ENCODE results near the gene PCDH9.

The PCDH9 gene

DNA sequence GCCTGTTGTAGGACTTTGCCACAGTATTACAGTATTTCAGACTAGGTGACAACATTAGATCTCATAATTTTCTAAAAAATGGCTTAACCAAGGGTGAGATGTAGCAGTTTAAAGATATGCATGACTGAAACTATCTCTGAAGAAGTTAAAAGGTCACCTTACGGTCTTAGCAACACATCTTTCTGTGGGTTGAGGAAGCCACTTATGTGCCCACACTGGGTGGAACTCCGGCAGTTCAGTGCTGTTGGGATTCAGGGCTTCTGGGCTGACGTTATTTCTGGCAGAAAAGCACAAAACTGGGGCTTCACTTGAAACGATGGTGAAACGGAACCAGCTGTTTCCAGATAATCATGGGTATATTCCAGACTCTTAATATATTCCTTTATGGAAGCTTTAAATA, 697.3 kb downstream of the PCDH9 start:
- Histone ChIP-seq H3K4me1 (ENCODE audit: control insufficient read depth in 1 of 2, insufficient read depth in 2 of 2, low read length in 2 of 2) (no peaks in the 10 kb centered on the region), H3K27ac (ENCODE audit: low read depth, low read length) (no peak overlapping the region), H3K4ac (ENCODE audit: low read depth, low read length) (no peak overlapping the region), H2BK120ac (ENCODE audit: insufficient read depth, low read length, poor library complexity) (no peak overlapping the region), H2AK5ac (ENCODE audit: low read length) (no peak overlapping the region), H3K23ac (ENCODE audit: low read length) (no peak overlapping the region), H2BK12ac (ENCODE audit: low read length) (no peak overlapping the region), H2AFZ (ENCODE audit: insufficient read depth, low read length, poor library complexity) (no peak overlapping the region), H3K9me3 (ENCODE audit: insufficient read depth, low read depth, low read length) (no peaks in the 10 kb centered on the region), H3K79me2 (ENCODE audit: control insufficient read depth, insufficient read depth, low read length, poor library complexity) (no peaks in the 10 kb centered on the region), H4K12ac (ENCODE audit: low read depth, low read length) (no peak overlapping the region), H3K18ac (ENCODE audit: low read length) (no peak overlapping the region), H3K79me1 (ENCODE audit: low read length) (no peaks in the 10 kb centered on the region), H4K91ac (ENCODE audit: low read depth, low read length) (no peak overlapping the region), H4K8ac (ENCODE audit: low read depth, low read length) (no peak overlapping the region), H3K4me2 (ENCODE audit: low read length) (no peak overlapping the region), H3K9ac (ENCODE audit: low read length) (no peak overlapping the region), H3K4me3 (ENCODE audit: low read depth, low read length) (no peak overlapping the region), H3K27me3 (ENCODE audit: insufficient read depth, low read length) (no peaks in the 10 kb centered on the region), H2BK5ac (ENCODE audit: low read depth, low read length, poor library complexity) (no peak overlapping the region), H3K36me3 (ENCODE audit: control insufficient read depth in 1 of 2, insufficient read depth in 2 of 2, low read length in 2 of 2) (no peaks in the 10 kb centered on the region), H3K14ac (ENCODE audit: low read length) (no peak overlapping the region)
- DNase-seq = no peak
- no CpG with 5 or more reads among the region's 5 CpGs for WGBS (ENCODE audit: extremely low coverage, insufficient coverage, insufficient read length)

DNA sequence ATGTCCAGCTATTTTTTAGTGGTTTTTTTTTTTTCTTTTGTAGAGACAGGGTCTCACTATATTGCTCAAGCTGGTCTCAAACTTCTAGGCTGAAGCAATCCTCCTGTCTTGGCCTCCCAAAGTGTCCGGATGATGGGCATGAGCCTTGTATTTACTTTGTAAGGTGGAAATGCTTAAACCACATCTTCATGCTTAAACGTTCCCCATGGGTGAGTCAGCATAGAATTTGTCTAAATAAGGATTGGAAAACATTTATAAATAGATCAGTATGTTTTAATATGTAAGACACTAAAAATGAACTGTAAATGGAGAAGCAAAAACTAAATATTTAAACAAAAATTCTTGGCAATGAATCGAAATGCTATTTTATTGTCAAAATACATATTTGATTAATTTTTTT, 698.0 kb downstream of the PCDH9 start:
- no peak overlapping the region for H3K18ac ChIP-seq (ENCODE audit: low read length)
- no peak overlapping the region for H2AFZ ChIP-seq (ENCODE audit: insufficient read depth, low read length, poor library complexity)
- H3K79me2 ChIP-seq (ENCODE audit: control insufficient read depth, insufficient read depth, low read length, poor library complexity) = no peaks in the 10 kb centered on the region
- H2BK120ac ChIP-seq (ENCODE audit: insufficient read depth, low read length, poor library complexity) = no peak overlapping the region
- H3K14ac ChIP-seq (ENCODE audit: low read length) = no peak overlapping the region
- H3K36me3 ChIP-seq (ENCODE audit: control insufficient read depth in 1 of 2, insufficient read depth in 2 of 2, low read length in 2 of 2) = no peaks in the 10 kb centered on the region
- no peak overlapping the region for H2BK5ac ChIP-seq (ENCODE audit: low read depth, low read length, poor library complexity)
- no peaks in the 10 kb centered on the region for H3K4me1 ChIP-seq (ENCODE audit: control insufficient read depth in 1 of 2, insufficient read depth in 2 of 2, low read length in 2 of 2)
- no peaks in the 10 kb centered on the region for H3K79me1 ChIP-seq (ENCODE audit: low read length)
- H3K4ac ChIP-seq (ENCODE audit: low read depth, low read length) = no peak overlapping the region
- H3K23ac ChIP-seq (ENCODE audit: low read length) = no peak overlapping the region
- no peak overlapping the region for H3K4me3 ChIP-seq (ENCODE audit: low read depth, low read length)
- DNase-seq = no peak
- no peak overlapping the region for H3K9ac ChIP-seq (ENCODE audit: low read length)
- H2AK5ac ChIP-seq (ENCODE audit: low read length) = no peak overlapping the region
- H2BK12ac ChIP-seq (ENCODE audit: low read length) = no peak overlapping the region
- H4K12ac ChIP-seq (ENCODE audit: low read depth, low read length) = no peak overlapping the region
- H3K9me3 ChIP-seq (ENCODE audit: insufficient read depth, low read depth, low read length) = no peaks in the 10 kb centered on the region
- no CpG with 5 or more reads among the region's 3 CpGs for whole genome bisulfite sequencing (ENCODE audit: extremely low coverage, insufficient coverage, insufficient read length)
- H4K8ac ChIP-seq (ENCODE audit: low read depth, low read length) = no peak overlapping the region
- no peak overlapping the region for H3K4me2 ChIP-seq (ENCODE audit: low read length)
- no peaks in the 10 kb centered on the region for H3K27me3 ChIP-seq (ENCODE audit: insufficient read depth, low read length)
- no peak overlapping the region for H3K27ac ChIP-seq (ENCODE audit: low read depth, low read length)
- H4K91ac ChIP-seq (ENCODE audit: low read depth, low read length) = no peak overlapping the region

DNA sequence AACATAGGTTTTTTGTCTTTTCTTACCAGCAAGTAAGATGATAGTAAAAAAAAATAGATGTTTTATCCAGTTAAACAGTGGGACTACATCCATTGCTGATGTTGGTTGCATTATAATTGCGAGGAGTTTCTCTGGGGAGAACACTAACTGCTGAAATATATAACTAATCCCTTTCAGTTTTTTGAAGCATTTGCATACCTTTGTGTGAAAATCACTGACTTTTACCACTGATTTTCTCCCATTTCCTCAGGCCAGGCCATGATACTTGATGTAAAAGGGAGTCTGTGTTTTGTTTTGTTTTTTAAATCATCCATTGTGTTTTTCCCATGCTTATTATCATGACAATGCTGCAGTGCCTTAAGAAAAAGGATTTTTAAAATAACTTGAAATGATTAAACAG, 699.5 kb downstream of the PCDH9 start:
- H4K91ac ChIP-seq (ENCODE audit: low read depth, low read length) = no peak overlapping the region
- no peak overlapping the region for H4K8ac ChIP-seq (ENCODE audit: low read depth, low read length)
- no peaks in the 10 kb centered on the region for H3K79me2 ChIP-seq (ENCODE audit: control insufficient read depth, insufficient read depth, low read length, poor library complexity)
- no peak overlapping the region for H3K4me2 ChIP-seq (ENCODE audit: low read length)
- no peak overlapping the region for H3K14ac ChIP-seq (ENCODE audit: low read length)
- H3K23ac ChIP-seq (ENCODE audit: low read length) = no peak overlapping the region
- H3K4ac ChIP-seq (ENCODE audit: low read depth, low read length) = no peak overlapping the region
- H3K4me3 ChIP-seq (ENCODE audit: low read depth, low read length) = no peak overlapping the region
- H2AK5ac ChIP-seq (ENCODE audit: low read length) = no peak overlapping the region
- no peak overlapping the region for H2BK120ac ChIP-seq (ENCODE audit: insufficient read depth, low read length, poor library complexity)
- no peak overlapping the region for H3K27ac ChIP-seq (ENCODE audit: low read depth, low read length)
- no peaks in the 10 kb centered on the region for H3K4me1 ChIP-seq (ENCODE audit: control insufficient read depth in 1 of 2, insufficient read depth in 2 of 2, low read length in 2 of 2)
- H2BK5ac ChIP-seq (ENCODE audit: low read depth, low read length, poor library complexity) = no peak overlapping the region
- no peak for DNase-seq
- no peaks in the 10 kb centered on the region for H3K79me1 ChIP-seq (ENCODE audit: low read length)
- H3K27me3 ChIP-seq (ENCODE audit: insufficient read depth, low read length) = no peaks in the 10 kb centered on the region
- H3K9ac ChIP-seq (ENCODE audit: low read length) = no peak overlapping the region
- H4K12ac ChIP-seq (ENCODE audit: low read depth, low read length) = no peak overlapping the region
- H2BK12ac ChIP-seq (ENCODE audit: low read length) = no peak overlapping the region
- H3K18ac ChIP-seq (ENCODE audit: low read length) = no peak overlapping the region
- WGBS (ENCODE audit: extremely low coverage, insufficient coverage, insufficient read length) = no CpG with 5 or more reads among the region's 1 CpG
- H2AFZ ChIP-seq (ENCODE audit: insufficient read depth, low read length, poor library complexity) = no peak overlapping the region
- H3K9me3 ChIP-seq (ENCODE audit: insufficient read depth, low read depth, low read length) = no peaks in the 10 kb centered on the region
- no peaks in the 10 kb centered on the region for H3K36me3 ChIP-seq (ENCODE audit: control insufficient read depth in 1 of 2, insufficient read depth in 2 of 2, low read length in 2 of 2)

- Histone ChIP-seq H3K27ac (ENCODE audit: low read depth, low read length) (no peak overlapping the region), H3K36me3 (ENCODE audit: control insufficient read depth in 1 of 2, insufficient read depth in 2 of 2, low read length in 2 of 2) (no peaks in the 10 kb centered on the region), H3K4me3 (ENCODE audit: low read depth, low read length) (no peak overlapping the region), H4K8ac (ENCODE audit: low read depth, low read length) (no peak overlapping the region), H3K23ac (ENCODE audit: low read length) (no peak overlapping the region), H3K9me3 (ENCODE audit: insufficient read depth, low read depth, low read length) (no peaks in the 10 kb centered on the region), H3K27me3 (ENCODE audit: insufficient read depth, low read length) (no peaks in the 10 kb centered on the region), H2BK12ac (ENCODE audit: low read length) (no peak overlapping the region), H3K79me2 (ENCODE audit: control insufficient read depth, insufficient read depth, low read length, poor library complexity) (no peaks in the 10 kb centered on the region), H2AFZ (ENCODE audit: insufficient read depth, low read length, poor library complexity) (no peak overlapping the region), H2AK5ac (ENCODE audit: low read length) (no peak overlapping the region), H3K18ac (ENCODE audit: low read length) (no peak overlapping the region), H2BK5ac (ENCODE audit: low read depth, low read length, poor library complexity) (no peak overlapping the region), H2BK120ac (ENCODE audit: insufficient read depth, low read length, poor library complexity) (no peak overlapping the region), H3K4me2 (ENCODE audit: low read length) (no peak overlapping the region), H3K4ac (ENCODE audit: low read depth, low read length) (no peak overlapping the region), H4K12ac (ENCODE audit: low read depth, low read length) (no peak overlapping the region), H4K91ac (ENCODE audit: low read depth, low read length) (no peak overlapping the region), H3K4me1 (ENCODE audit: control insufficient read depth in 1 of 2, insufficient read depth in 2 of 2, low read length in 2 of 2) (no peaks in the 10 kb centered on the region), H3K9ac (ENCODE audit: low read length) (no peak overlapping the region), H3K14ac (ENCODE audit: low read length) (no peak overlapping the region), H3K79me1 (ENCODE audit: low read length) (no peaks in the 10 kb centered on the region)
- no CpG with 5 or more reads among the region's 1 CpG for WGBS (ENCODE audit: extremely low coverage, insufficient coverage, insufficient read length)
- DNase-seq = no peak
Measured at GRCh38 chr13:66530158-66530557, 700.0 kb downstream of the PCDH9 start.

Data from trophoblast cell (in vitro differentiated cells and primary cell).